Esophagus (tissue), 2 donors: ENCODE measurements around the gene CRYBB3. TPM values are rescaled to one million over a fixed set of nuclear protein-coding genes. Genes with fewer than 3 reads are reported as not detected.

ENCODE experiments used
- H3K27ac ChIP-seq, 2 donors: one replicate each; pipeline ENCODE4 v1.5.1; 2013; ENCODE audit warnings: low read depth in 2 of 2, mild to moderate bottlenecking in 2 of 2, inconsistent platforms in 1 of 2, low read length in 1 of 2, moderate library complexity in 1 of 2
- H3K27me3 ChIP-seq, 2 donors: one replicate each; pipeline ENCODE4 v1.6.1; 2013; ENCODE audit warnings: low read length in 2 of 2, control low read depth in 1 of 2, mild to moderate bottlenecking in 1 of 2; ENCODE audit not compliant: insufficient read depth in 2 of 2, control insufficient read depth in 1 of 2
- H3K36me3 ChIP-seq, 2 donors: one replicate each; pipeline ENCODE4 v1.6.1; 2013; ENCODE audit warnings: low read length in 1 of 2; ENCODE audit not compliant: control insufficient read depth in 2 of 2, insufficient read depth in 2 of 2
- H3K4me1 ChIP-seq, 2 donors: one replicate each; pipeline ENCODE4 v1.6.1; 2013; ENCODE audit warnings: low read length in 1 of 2; ENCODE audit not compliant: control insufficient read depth in 2 of 2, insufficient read depth in 2 of 2
- H3K4me3 ChIP-seq, 2 donors: one replicate each; pipeline ENCODE4 v1.5.1; 2013; ENCODE audit warnings: low read length in 2 of 2, mild to moderate bottlenecking in 2 of 2, low read depth in 1 of 2, moderate library complexity in 1 of 2
- H3K9me3 ChIP-seq, 2 donors: one replicate each; pipeline ENCODE4 v1.6.1; 2013; ENCODE audit warnings: mild to moderate bottlenecking in 2 of 2, low read depth in 1 of 2, low read length in 1 of 2, moderate library complexity in 1 of 2; ENCODE audit not compliant: control insufficient read depth in 2 of 2, insufficient read depth in 1 of 2
- WGBS, 2 donors: extraction: QIAGEN DNeasy Blood & Tissue Kit; methylation state at CpG; one replicate each; pipeline ENCODE4 v1.1.7; 2013; 5-methylcytosine and 5-hydroxymethylcytosine counted together
- polyA plus RNA-seq, 2 donors: library from polyadenylated mRNA; stranded (reverse); fragments of 200-250 nt; gene quantifications; one replicate each; pipeline ENCODE4 v1.2.3, GENCODE V29; 2013
- donor health status: healthy with polysubstance abuse.
- donor health status: Bipolar disorder and iron deficiency.

The CRYBB3 gene
- polyA plus RNA-seq, 2 donors: 0.33 to 1.1 TPM

DNA sequence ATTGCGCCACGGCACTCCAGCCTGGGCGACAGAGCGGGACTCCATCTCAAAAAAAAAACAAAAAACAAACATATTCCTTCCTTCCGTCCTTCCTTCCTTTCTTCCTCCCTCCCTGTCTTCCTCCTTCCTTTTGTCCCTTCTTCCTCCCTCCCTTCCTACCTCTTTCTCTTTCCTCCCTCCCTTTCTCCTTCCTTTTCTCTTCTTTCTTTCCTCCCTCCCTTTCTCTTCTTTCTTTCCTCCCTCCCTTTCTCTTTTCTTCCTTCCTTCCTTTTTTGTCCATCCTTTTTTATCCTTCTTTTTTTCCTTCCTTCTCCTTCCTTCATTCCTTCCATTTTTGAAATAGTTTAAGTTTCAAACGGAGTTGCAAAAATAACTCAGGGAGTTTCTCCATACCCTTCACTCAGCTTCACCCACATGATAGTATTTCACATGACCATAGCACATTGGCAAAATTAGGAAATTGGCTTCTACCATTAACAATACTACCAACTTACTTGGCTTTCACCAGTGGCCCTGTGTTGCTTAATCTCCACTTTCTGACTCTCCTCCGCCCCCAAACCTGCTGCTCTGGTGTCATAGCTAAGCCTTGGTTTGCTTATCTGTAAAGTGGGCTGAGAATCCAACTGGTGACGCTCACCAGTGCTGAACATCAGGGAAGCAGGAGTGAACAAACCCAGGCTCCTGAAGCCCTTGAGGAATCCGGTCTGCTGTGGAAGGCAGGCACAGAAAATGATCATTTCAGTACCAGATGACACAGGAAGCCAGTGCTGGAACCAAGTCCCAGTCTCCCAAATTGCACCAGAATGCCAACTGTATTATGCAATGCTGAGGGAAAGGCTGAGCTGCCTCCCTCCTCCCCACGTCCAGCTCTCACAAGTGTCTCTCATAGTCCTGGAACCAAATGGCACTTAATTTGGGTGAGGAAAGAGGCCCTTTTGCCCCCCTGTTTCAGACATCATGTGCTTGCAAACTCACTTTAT lies 17.2 kb upstream of the CRYBB3 start:
- WGBS, 2 donors: 82 to 86% methylated on average over 10 of the region's 10 CpGs
- Histone ChIP-seq H3K4me3 (no peak overlapping the region), H3K27ac (no peak overlapping the region), H3K36me3 (peaks cover 3 to 28% of the 10 kb centered on the region in 2 donors), H3K4me1 (no peaks in the 10 kb centered on the region), H3K27me3 (no peaks in the 10 kb centered on the region), H3K9me3 (peaks cover 0 to 5% of the 10 kb centered on the region in 2 donors)

- peaks cover 0 to 5% of the 10 kb centered on the region in 2 donors for H3K9me3 ChIP-seq
- peaks cover 3 to 28% of the 10 kb centered on the region in 2 donors for H3K36me3 ChIP-seq
- 87% methylated on average over 12 of the region's 12 CpGs for WGBS, 2 donors
- H3K4me3 ChIP-seq: no peak overlapping the region
- H3K27me3 ChIP-seq: no peaks in the 10 kb centered on the region
- H3K27ac ChIP-seq: no peak overlapping the region
- H3K4me1 ChIP-seq: no peaks in the 10 kb centered on the region
These were observed 15.6 kb upstream of the CRYBB3 start for GRCh38 chr22:25183949-25184619.

DNA sequence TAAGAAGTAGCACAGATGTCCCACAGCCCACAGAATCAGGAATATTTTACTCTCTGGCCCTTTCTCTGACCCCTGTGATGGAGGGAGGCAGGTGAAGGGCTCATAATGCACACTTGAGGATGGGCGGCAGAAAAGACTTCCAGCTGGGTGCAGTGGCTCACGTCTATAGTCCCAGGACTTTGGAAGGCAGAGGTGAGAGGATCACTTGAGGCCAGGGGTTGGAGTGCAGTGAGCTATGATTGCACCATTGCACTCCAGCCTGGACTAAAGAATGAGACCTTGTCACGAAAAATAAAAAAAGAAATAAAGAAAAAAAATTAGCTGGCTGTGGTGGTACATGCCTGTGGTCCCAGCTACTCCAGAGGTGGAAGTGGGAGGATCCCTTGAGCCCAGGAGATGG lies 13.5 kb upstream of the CRYBB3 start:
- H3K27me3 ChIP-seq: no peaks in the 10 kb centered on the region
- no peak overlapping the region for H3K27ac ChIP-seq
- H3K36me3 ChIP-seq: peaks cover 7 to 32% of the 10 kb centered on the region in 2 donors
- no peak overlapping the region for H3K4me3 ChIP-seq
- no peaks in the 10 kb centered on the region for H3K4me1 ChIP-seq
- H3K9me3 ChIP-seq: no peaks in the 10 kb centered on the region
- 84 to 85% methylated on average over 3 of the region's 3 CpGs for WGBS, 2 donors

GRCh38 chr22:25187469-25187868 lies 12.2 kb upstream of the CRYBB3 start:
- Histone ChIP-seq H3K27ac (no peak overlapping the region), H3K36me3 (peaks cover 13 to 38% of the 10 kb centered on the region in 2 donors)
- WGBS, 2 donors: 86 to 91% methylated on average over 6 of the region's 6 CpGs

DNA sequence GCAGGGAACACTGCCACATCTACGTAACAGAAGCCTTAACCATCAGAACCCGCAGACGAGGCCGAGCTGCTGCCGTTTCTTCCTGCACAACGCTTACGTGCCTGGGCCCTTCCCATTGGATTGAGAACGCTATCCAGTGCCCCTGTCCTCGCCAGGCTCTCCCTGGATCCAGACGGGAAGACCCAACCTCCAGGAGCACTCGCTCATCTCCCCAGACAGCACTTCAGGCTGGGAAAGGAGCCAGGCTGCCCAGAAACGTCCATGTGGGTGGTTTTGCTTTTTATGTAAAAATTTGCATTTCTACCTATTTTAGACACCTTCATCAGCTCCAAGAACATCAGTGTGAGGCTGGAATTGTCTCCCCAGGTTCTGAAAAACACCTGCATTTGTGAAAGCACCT lies 7.3 kb upstream of the CRYBB3 start:
- Histone ChIP-seq H3K4me1 (no peaks in the 10 kb centered on the region), H3K9me3 (no peaks in the 10 kb centered on the region), H3K36me3 (peaks cover 19 to 37% of the 10 kb centered on the region in 2 donors), H3K27ac (no peak overlapping the region), H3K27me3 (no peaks in the 10 kb centered on the region), H3K4me3 (no peak overlapping the region)
- 82 to 83% methylated on average over 12 of the region's 12 CpGs for WGBS, 2 donors

More at GRCh38 chr22:25187469-25187868, 12.2 kb upstream of the CRYBB3 start:
- Histone ChIP-seq H3K9me3 (no peaks in the 10 kb centered on the region), H3K4me3 (no peak overlapping the region), H3K4me1 (no peaks in the 10 kb centered on the region), H3K27me3 (no peaks in the 10 kb centered on the region)

- no peaks in the 10 kb centered on the region for H3K9me3 ChIP-seq
- no peaks in the 10 kb centered on the region for H3K4me1 ChIP-seq
- 65 to 67% methylated on average over 4 of the region's 4 CpGs for WGBS, 2 donors
- no peak overlapping the region for H3K27ac ChIP-seq
- H3K36me3 ChIP-seq: peaks cover 19 to 44% of the 10 kb centered on the region in 2 donors
- no peak overlapping the region for H3K4me3 ChIP-seq
- no peaks in the 10 kb centered on the region for H3K27me3 ChIP-seq
These were observed 6.5 kb upstream of the CRYBB3 start for GRCh38 chr22:25193130-25193529.

GRCh38 chr22:25193548-25193947 lies 6.1 kb upstream of the CRYBB3 start:
- Histone ChIP-seq H3K4me3 (no peak overlapping the region), H3K27ac (no peak overlapping the region), H3K36me3 (peaks cover 19 to 45% of the 10 kb centered on the region in 2 donors), H3K4me1 (no peaks in the 10 kb centered on the region), H3K27me3 (no peaks in the 10 kb centered on the region), H3K9me3 (no peaks in the 10 kb centered on the region)
- WGBS, 2 donors: 60 to 64% methylated on average over 3 of the region's 3 CpGs

- no peaks in the 10 kb centered on the region for H3K27me3 ChIP-seq
- H3K36me3 ChIP-seq: peaks cover 15 to 40% of the 10 kb centered on the region in 2 donors
- H3K4me3 ChIP-seq: no peak overlapping the region
- H3K4me1 ChIP-seq: no peaks in the 10 kb centered on the region
- H3K27ac ChIP-seq: no peak overlapping the region
- H3K9me3 ChIP-seq: no peaks in the 10 kb centered on the region
- WGBS, 2 donors: 88 to 91% methylated on average over 5 of the region's 5 CpGs
These were observed 3.3 kb upstream of the CRYBB3 start for GRCh38 chr22:25196326-25196725.

DNA sequence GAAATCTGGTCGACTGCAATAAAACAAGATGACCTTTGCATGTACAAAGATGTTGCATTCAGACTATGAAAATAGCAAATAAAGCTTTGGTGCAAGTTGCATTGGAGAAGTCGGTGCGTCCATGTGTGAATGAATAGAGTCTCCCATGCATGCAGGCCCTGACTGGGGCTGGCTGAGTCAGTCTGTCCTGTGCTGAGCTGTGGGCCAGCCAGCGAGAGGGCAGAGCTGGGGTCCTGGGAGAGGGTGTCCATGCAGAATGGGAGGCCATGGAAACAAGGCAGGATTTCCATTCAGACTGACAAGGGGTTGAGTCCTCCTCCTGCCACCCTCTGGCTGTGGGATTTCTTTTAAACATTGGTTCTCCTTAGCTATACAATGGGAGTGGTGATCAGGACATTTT lies 2.3 kb upstream of the CRYBB3 start:
- Histone ChIP-seq H3K9me3 (no peaks in the 10 kb centered on the region), H3K4me1 (no peaks in the 10 kb centered on the region), H3K27me3 (no peaks in the 10 kb centered on the region), H3K27ac (no peak overlapping the region), H3K4me3 (no peak overlapping the region), H3K36me3 (peaks cover 11 to 34% of the 10 kb centered on the region in 2 donors)
- 88% methylated on average over 4 of the region's 4 CpGs for WGBS, 2 donors
